Activated CD8-positive, alpha-beta memory T cell treated with anti-CD3 and anti-CD28 coated beads for 48 hours (primary cell): ENCODE data around the gene COL25A1.
A peak's percentile ranks its signal among the peaks of the same experiment; 100 is the strongest.

Source experiments
- DNase-seq, 3 experiments: peaks; one replicate each; pipeline ENCODE4 v3.0.0-alpha.2; 2020; ENCODE audit warnings: low read depth in 2 of 3, low spot score in 2 of 3

COL25A1 gene

GRCh38 chr4:108783665-108784463 is 518.6 kb downstream of the COL25A1 start:
- DNase-seq = no peak

DNA sequence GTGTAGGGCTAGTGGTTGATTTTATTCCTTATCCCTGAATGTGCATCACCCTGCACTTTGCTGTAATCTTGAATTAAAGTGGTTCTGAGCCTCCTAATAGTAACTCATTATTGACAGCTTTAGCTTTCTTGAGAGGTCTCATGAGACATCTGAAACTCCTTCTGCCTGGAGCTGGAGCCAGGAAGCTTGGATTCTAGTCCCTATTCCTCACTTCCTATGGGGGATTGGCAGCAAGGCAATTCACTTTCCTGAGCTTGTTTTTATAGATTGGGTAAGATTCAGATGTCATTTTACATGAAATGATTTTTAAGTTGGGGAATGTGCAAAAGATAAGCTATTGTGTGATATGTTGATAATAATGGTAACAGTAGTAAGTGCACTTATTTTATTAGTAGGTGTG is 522.5 kb downstream of the COL25A1 start:
- no peak for DNase-seq

GRCh38 chr4:108777388-108777787 is 525.1 kb downstream of the COL25A1 start:
- no peak for DNase-seq

- no peak for DNase-seq
These were observed 526.5 kb downstream of the COL25A1 start for GRCh38 chr4:108775921-108776320.

- no peak for DNase-seq
These were observed 527.5 kb downstream of the COL25A1 start for GRCh38 chr4:108774809-108775530.

DNA sequence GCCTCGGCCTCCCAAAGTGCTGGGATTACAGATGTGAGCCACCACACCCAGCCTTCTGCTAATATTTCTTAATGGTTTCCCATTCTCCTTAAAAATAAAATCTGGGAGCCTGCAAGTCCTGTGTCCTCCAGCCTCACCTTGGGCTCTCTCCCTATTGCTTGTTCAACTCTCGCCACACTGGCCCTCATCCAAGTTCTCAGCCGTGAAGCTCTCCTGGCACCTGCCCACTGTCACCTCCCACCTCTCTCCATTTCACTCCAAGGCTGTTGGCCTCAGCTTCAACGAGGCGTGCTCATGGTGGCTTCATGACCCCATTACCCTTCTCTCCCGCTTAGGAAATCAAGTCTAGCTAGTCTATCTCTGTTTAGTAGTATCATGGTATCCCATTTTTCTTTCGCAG is 530.1 kb downstream of the COL25A1 start:
- DNase-seq = no peak

GRCh38 chr4:108766058-108766457 is 536.4 kb downstream of the COL25A1 start:
- no peak for DNase-seq

- no peak for DNase-seq
These were observed 538.5 kb downstream of the COL25A1 start for GRCh38 chr4:108763986-108764385.

GRCh38 chr4:108763226-108763593 is 539.2 kb downstream of the COL25A1 start:
- DNase-seq = no peak

DNA sequence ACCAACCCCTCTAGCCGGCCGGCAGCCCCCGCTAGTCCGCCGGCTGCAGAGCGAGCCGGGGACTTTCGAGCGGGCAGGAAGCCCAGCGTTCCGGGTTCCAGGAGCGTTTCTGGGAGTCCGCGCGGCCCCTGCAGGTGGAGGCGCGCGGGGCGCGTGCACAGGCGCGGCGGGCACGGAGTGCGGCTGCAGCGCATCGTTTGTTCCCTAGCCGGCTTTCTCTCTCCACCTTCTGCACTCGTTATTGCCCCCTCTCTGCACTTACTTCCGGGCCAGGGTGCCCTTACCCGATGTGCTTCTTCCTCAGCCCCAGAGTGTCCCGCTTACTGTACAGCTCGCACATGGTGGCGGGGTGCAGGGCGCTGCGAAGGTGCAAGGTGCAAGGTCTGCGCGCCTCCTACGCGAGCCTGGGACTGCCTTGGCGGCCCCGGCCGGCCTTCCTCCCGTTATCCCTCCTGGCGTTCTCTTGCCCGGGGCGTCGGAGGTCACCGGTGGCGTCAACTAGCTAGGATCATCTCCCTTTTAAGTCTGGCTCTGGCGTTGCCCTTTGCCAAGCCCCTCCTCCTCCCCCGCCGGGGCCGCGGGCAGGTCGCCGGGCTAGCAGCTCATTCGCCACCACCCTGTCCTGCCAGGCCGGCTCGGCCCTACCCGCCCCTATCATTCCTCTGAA is 539.8 kb downstream of the COL25A1 start, which contains the start of gene ETNPPL:
TSS of gene ETNPPL (minus strand) at position 495 of the 667 bp plus-strand sequence. CDS start at position 340, 155 bp downstream.
- peak in 1 of 3 experiments; percentile 9 for DNase-seq
